ENCODE data around the gene PNMA8B. TPM values are rescaled to one million over a fixed set of nuclear protein-coding genes. Genes with fewer than 3 reads are reported as not detected.

Gene PNMA8B
- total RNA-seq, 4 donors from 2014 or later = 1.5 to 3.3 (median 1.6) TPM

- intact Hi-C loops (cut with DNase I) = no loop called here
- H3K4me1 ChIP-seq = peaks cover 0 to 19% (median 17%) of the 10 kb centered on the region in 4 donors
- no peak overlapping the region for H3K4me3 ChIP-seq
Measured at GRCh38 chr19:46478356-46478986, 17.2 kb downstream of the PNMA8B start.

GRCh38 chr19:46475986-46476385, 19.7 kb downstream of the PNMA8B start:
- H3K27ac ChIP-seq (replicated peaks in 1 of 4) = no peak overlapping the region

More at GRCh38 chr19:46478356-46478986, 17.2 kb downstream of the PNMA8B start:
- TF ChIP-seq EP300 (IDR thresholded peaks at IDR 0.05) = no peak
- TF ChIP-seq POLR2A (IDR thresholded peaks at IDR 0.05; ENCODE audit: low read depth) = no peak
- TF ChIP-seq POLR2AphosphoS5 (IDR thresholded peaks at IDR 0.05) = no peak
- no peak for TF ChIP-seq CTCF (IDR thresholded peaks at IDR 0.05)
- Histone ChIP-seq H3K27ac (replicated peaks in 1 of 4) (no peak overlapping the region), H3K9me3 (no peaks in the 10 kb centered on the region), H3K27me3 (peaks cover 0 to 32% (median 0%) of the 10 kb centered on the region in 4 donors), H3K36me3 (no peaks in the 10 kb centered on the region)
- WGBS = 58% methylated on average over 4 of the region's 4 CpGs
- no peak for DNase-seq (ENCODE audit: extremely low spot score)

GRCh38 chr19:46474211-46474610, 21.5 kb downstream of the PNMA8B start:
- WGBS = 95% methylated on average over 8 of the region's 8 CpGs
- H3K4me1 ChIP-seq = peaks cover 14 to 18% (median 15%) of the 10 kb centered on the region in 4 donors
- no peak for DNase-seq (ENCODE audit: extremely low spot score)

More at GRCh38 chr19:46475986-46476385, 19.7 kb downstream of the PNMA8B start:
- Histone ChIP-seq H3K4me3 (no peak overlapping the region), H3K36me3 (no peaks in the 10 kb centered on the region), H3K27me3 (peaks cover 0 to 19% (median 0%) of the 10 kb centered on the region in 4 donors), H3K9me3 (no peaks in the 10 kb centered on the region), H3K4me1 (peaks cover 11 to 22% (median 22%) of the 10 kb centered on the region in 4 donors)
- intact Hi-C loops (cut with DNase I) = no loop called here
- TF ChIP-seq POLR2A (IDR thresholded peaks at IDR 0.05; ENCODE audit: low read depth) = no peak
- TF ChIP-seq EP300 (IDR thresholded peaks at IDR 0.05) = no peak
- TF ChIP-seq CTCF (IDR thresholded peaks at IDR 0.05) = no peak
- TF ChIP-seq POLR2AphosphoS5 (IDR thresholded peaks at IDR 0.05) = no peak
- 72% methylated on average over 2 of the region's 2 CpGs for WGBS
- DNase-seq (ENCODE audit: extremely low spot score) = no peak

GRCh38 chr19:46472592-46472991, 23.1 kb downstream of the PNMA8B start:
- Histone ChIP-seq H3K4me1 (peaks cover 14 to 18% (median 15%) of the 10 kb centered on the region in 4 donors), H3K9me3 (no peaks in the 10 kb centered on the region), H3K36me3 (no peaks in the 10 kb centered on the region), H3K27me3 (peaks cover 0 to 12% (median 0%) of the 10 kb centered on the region in 4 donors), H3K4me3 (no peak overlapping the region), H3K27ac (replicated peaks in 1 of 4) (no peak overlapping the region)
- no peak for DNase-seq (ENCODE audit: extremely low spot score)
- WGBS = 86% methylated on average over 4 of the region's 4 CpGs
- intact Hi-C loops (cut with DNase I) = no loop called here
- TF ChIP-seq POLR2AphosphoS5 (IDR thresholded peaks at IDR 0.05) (no peak), EP300 (IDR thresholded peaks at IDR 0.05) (no peak), POLR2A (IDR thresholded peaks at IDR 0.05; ENCODE audit: low read depth) (no peak)

More at GRCh38 chr19:46474211-46474610, 21.5 kb downstream of the PNMA8B start:
- H3K27ac ChIP-seq (replicated peaks in 1 of 4) = no peak overlapping the region
- no peak overlapping the region for H3K4me3 ChIP-seq
- H3K36me3 ChIP-seq = no peaks in the 10 kb centered on the region
- peaks cover 0 to 12% (median 0%) of the 10 kb centered on the region in 4 donors for H3K27me3 ChIP-seq
- no peaks in the 10 kb centered on the region for H3K9me3 ChIP-seq
- TF ChIP-seq EP300 (IDR thresholded peaks at IDR 0.05) (no peak), POLR2A (IDR thresholded peaks at IDR 0.05; ENCODE audit: low read depth) (no peak), CTCF (IDR thresholded peaks at IDR 0.05) (no peak), POLR2AphosphoS5 (IDR thresholded peaks at IDR 0.05) (no peak)
- intact Hi-C loops (cut with DNase I) = no loop called here

GRCh38 chr19:46471811-46472543, 23.7 kb downstream of the PNMA8B start:
- peak overlapping the region; percentile 50 to 60 (median 54) for H3K4me3 ChIP-seq

More at GRCh38 chr19:46471811-46472543, 23.7 kb downstream of the PNMA8B start:
- 66% methylated on average over 10 of the region's 11 CpGs for WGBS
- H3K27ac ChIP-seq (replicated peaks in 1 of 4) = peak overlapping the region; percentile 69 to 78 (median 73)
- no peak for DNase-seq (ENCODE audit: extremely low spot score)
- H3K4me1 ChIP-seq = peaks cover 14 to 18% (median 15%) of the 10 kb centered on the region in 4 donors
- intact Hi-C loops (cut with DNase I) = no loop called here
- H3K36me3 ChIP-seq = no peaks in the 10 kb centered on the region
- TF ChIP-seq EP300 (IDR thresholded peaks at IDR 0.05) = no peak
- no peak for TF ChIP-seq POLR2A (IDR thresholded peaks at IDR 0.05; ENCODE audit: low read depth)
- no peak for TF ChIP-seq POLR2AphosphoS5 (IDR thresholded peaks at IDR 0.05)
- no peak for TF ChIP-seq CTCF (IDR thresholded peaks at IDR 0.05)
- no peaks in the 10 kb centered on the region for H3K9me3 ChIP-seq
- H3K27me3 ChIP-seq = peaks cover 0 to 9% (median 0%) of the 10 kb centered on the region in 4 donors

Measured in esophagus muscularis mucosa (tissue), 4 donors.